ENCODE results near the gene ZBTB20. TPM values are rescaled to one million over a fixed set of nuclear protein-coding genes. Genes with fewer than 3 reads are reported as not detected.

ZBTB20 gene
- polyA plus RNA-seq, 1 of the 3 experiments (the other 2 are of a cell fraction), result 0.43 TPM

GRCh38 chr3:114716916-114717315 is 430.2 kb downstream of the ZBTB20 start:
- TF ChIP-seq CHD2 (IDR thresholded peaks at IDR 0.05; ENCODE audit: low read length, partially characterized antibody) (no peak), FOXM1 (IDR thresholded peaks at IDR 0.05; ENCODE audit: low read depth) (no peak), GATA2 (CRISPR knock-in tag; IDR thresholded peaks at IDR 0.05) (no peak)
- Histone ChIP-seq H3K27me3 (ENCODE audit: insufficient read depth) (no peaks in the 10 kb centered on the region), H3K27ac (ENCODE audit: low read depth in 2 of 2, low read length in 1 of 2) (no peak overlapping the region), H3K9me2 (no peaks in the 10 kb centered on the region), H3K36me3 (replicated peaks in 1 of 2; ENCODE audit: control insufficient read depth in 1 of 2, insufficient read depth in 2 of 2, low read length in 1 of 2) (no peaks in the 10 kb centered on the region), H3K4me1 (ENCODE audit: control insufficient read depth in 1 of 2, insufficient read depth in 2 of 2, low read depth in 1 of 2, low read length in 1 of 2) (no peaks in the 10 kb centered on the region; a peak in 1 of 4 replicates), H2AFZ (ENCODE audit: low read depth) (no peak overlapping the region), H3F3A (replicated peaks; ENCODE audit: insufficient read depth) (no peaks in the 10 kb centered on the region), H3K9ac (no peak overlapping the region), H3K4me2 (no peak overlapping the region), H3K4me3 (ENCODE audit: low read depth in 2 of 2, low read length in 1 of 2) (no peak overlapping the region), H3K79me2 (ENCODE audit: insufficient read depth) (no peaks in the 10 kb centered on the region), H3K9me3 (no peaks in the 10 kb centered on the region), H4K20me1 (ENCODE audit: insufficient read depth) (no peaks in the 10 kb centered on the region)
- POLR2A ChIA-PET, result no interaction called here
- CTCF ChIA-PET, result no interaction called here
- DNase-seq, result no peak

- WGBS (ENCODE audit: low lambda C conversion rate), result 95% methylated on average over 5 of the region's 5 CpGs
- Histone ChIP-seq H3K79me2 (ENCODE audit: insufficient read depth) (no peaks in the 10 kb centered on the region), H3K36me3 (replicated peaks in 1 of 2; ENCODE audit: control insufficient read depth in 1 of 2, insufficient read depth in 2 of 2, low read length in 1 of 2) (no peaks in the 10 kb centered on the region), H3K9ac (no peak overlapping the region), H3K27ac (ENCODE audit: low read depth in 2 of 2, low read length in 1 of 2) (no peak overlapping the region), H2AFZ (ENCODE audit: low read depth) (no peak overlapping the region), H3K9me2 (no peaks in the 10 kb centered on the region), H3K4me3 (ENCODE audit: low read depth in 2 of 2, low read length in 1 of 2) (no peak overlapping the region), H3K27me3 (ENCODE audit: insufficient read depth) (no peaks in the 10 kb centered on the region), H3F3A (replicated peaks; ENCODE audit: insufficient read depth) (no peaks in the 10 kb centered on the region), H4K20me1 (ENCODE audit: insufficient read depth) (no peaks in the 10 kb centered on the region), H3K9me3 (no peaks in the 10 kb centered on the region), H3K4me2 (no peak overlapping the region), H3K4me1 (ENCODE audit: control insufficient read depth in 1 of 2, insufficient read depth in 2 of 2, low read depth in 1 of 2, low read length in 1 of 2) (no peaks in the 10 kb centered on the region; a peak in 1 of 4 replicates)
- TF ChIP-seq FOXM1 (IDR thresholded peaks at IDR 0.05; ENCODE audit: low read depth), result no peak
- no peak for TF ChIP-seq CHD2 (IDR thresholded peaks at IDR 0.05; ENCODE audit: low read length, partially characterized antibody)
- TF ChIP-seq FOSL2 (IDR thresholded peaks at IDR 0.05; ENCODE audit: borderline replicate concordance, low read depth), result no peak
- TF ChIP-seq ZBTB33 (IDR thresholded peaks at IDR 0.05; ENCODE audit: borderline replicate concordance, low read depth), result no peak
- TF ChIP-seq GABPA (IDR thresholded peaks at IDR 0.05; ENCODE audit: low read depth), result no peak
- no peak for TF ChIP-seq TEAD4 (IDR thresholded peaks at IDR 0.05; ENCODE audit: borderline replicate concordance, insufficient read depth)
- TF ChIP-seq TCF12 (IDR thresholded peaks at IDR 0.05), result no peak
- TF ChIP-seq RFX5 (IDR thresholded peaks at IDR 0.05; ENCODE audit: low read length), result no peak
- ChIA-PET POLR2A (no interaction called here), CTCF (no interaction called here)
- DNase-seq, result no peak
Observed at GRCh38 chr3:114716126-114716525, 431.0 kb downstream of the ZBTB20 start.

- Histone ChIP-seq H3K36me3 (replicated peaks in 1 of 2; ENCODE audit: control insufficient read depth in 1 of 2, insufficient read depth in 2 of 2, low read length in 1 of 2) (no peaks in the 10 kb centered on the region), H3K27me3 (ENCODE audit: insufficient read depth) (no peaks in the 10 kb centered on the region), H3F3A (replicated peaks; ENCODE audit: insufficient read depth) (no peaks in the 10 kb centered on the region), H3K9ac (no peak overlapping the region), H3K9me2 (no peaks in the 10 kb centered on the region), H3K4me1 (ENCODE audit: control insufficient read depth in 1 of 2, insufficient read depth in 2 of 2, low read depth in 1 of 2, low read length in 1 of 2) (no peaks in the 10 kb centered on the region; a peak in 1 of 4 replicates), H3K9me3 (no peaks in the 10 kb centered on the region), H3K4me2 (no peak overlapping the region), H3K27ac (ENCODE audit: low read depth in 2 of 2, low read length in 1 of 2) (no peak overlapping the region), H4K20me1 (ENCODE audit: insufficient read depth) (no peaks in the 10 kb centered on the region), H3K4me3 (ENCODE audit: low read depth in 2 of 2, low read length in 1 of 2) (no peak overlapping the region), H2AFZ (ENCODE audit: low read depth) (no peak overlapping the region), H3K79me2 (ENCODE audit: insufficient read depth) (no peaks in the 10 kb centered on the region)
- no peak for DNase-seq
- POLR2A ChIA-PET, result no interaction called here
- CTCF ChIA-PET, result no interaction called here
- 82% methylated on average over 7 of the region's 7 CpGs for WGBS (ENCODE audit: low lambda C conversion rate)
- TF ChIP-seq MAX (IDR thresholded peaks at IDR 0.05; ENCODE audit: low read depth) (no peak), ELF1 (IDR thresholded peaks at IDR 0.05) (no peak), EP300 (IDR thresholded peaks at IDR 0.05; ENCODE audit: borderline replicate concordance in 1 of 2, low read depth in 1 of 2, low read length in 1 of 2) (no peak), FOXJ3 (CRISPR knock-in tag; IDR thresholded peaks at IDR 0.05) (no peak), POLR2AphosphoS5 (IDR thresholded peaks at IDR 0.05; ENCODE audit: low read depth, low read length) (no peak), JUND (IDR thresholded peaks at IDR 0.05) (no peak), SIN3A (IDR thresholded peaks at IDR 0.05; ENCODE audit: borderline replicate concordance, low read depth, low read length) (no peak), SMC3 (IDR thresholded peaks at IDR 0.05; ENCODE audit: low read depth, low read length) (no peak), RCOR1 (IDR thresholded peaks at IDR 0.05; ENCODE audit: low read length) (no peak), YY1 (IDR thresholded peaks at IDR 0.05; ENCODE audit: low read depth) (no peak), PBX3 (IDR thresholded peaks at IDR 0.05) (no peak), TEAD4 (IDR thresholded peaks at IDR 0.05; ENCODE audit: borderline replicate concordance, insufficient read depth) (no peak), MEF2A (IDR thresholded peaks at IDR 0.05; ENCODE audit: borderline replicate concordance, low read depth) (no peak), NFIC (IDR thresholded peaks at IDR 0.05; ENCODE audit: borderline replicate concordance) (no peak)
Observed at GRCh38 chr3:114714957-114715460, 432.1 kb downstream of the ZBTB20 start.

All from SK-N-SH (cell line).